VCaP (cell line): ENCODE measurements around the gene TFAP2B.

ENCODE experiments used
- H3K27ac ChIP-seq: fragments of 450-650 bp; 2 replicates; pipeline ENCODE4 v1.5.1; 2017
- TF ChIP-seq, protein P1 (sequence below): fragments of 450-650 bp; conservative IDR thresholded peaks from 2 replicates; pipeline ENCODE4 v1.5.1; 2017; ENCODE audit warnings: mild to moderate bottlenecking, moderate library complexity

Gene TFAP2B

DNA sequence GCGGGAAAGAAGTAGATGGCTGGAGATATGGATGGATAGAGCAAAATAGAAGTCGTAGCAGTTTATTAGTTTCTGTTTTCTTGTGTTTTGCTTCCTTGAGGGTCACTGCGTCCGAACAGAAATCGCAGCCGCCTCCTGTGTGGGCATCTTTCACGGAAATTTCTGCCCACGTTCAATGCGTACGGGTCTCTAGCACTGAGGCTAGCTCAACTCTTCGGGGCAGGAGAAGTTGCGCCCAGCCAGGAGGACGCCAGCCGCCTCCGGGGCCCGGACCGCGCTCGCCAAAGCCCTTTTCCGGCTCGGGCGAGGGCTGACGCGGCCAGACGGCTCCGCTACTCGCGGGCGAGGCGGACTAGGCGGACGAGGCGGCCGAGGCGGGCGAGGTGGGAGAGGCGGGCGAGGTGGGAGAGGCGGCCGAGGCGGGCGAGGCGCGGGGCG, 814 bp downstream of the TFAP2B start:
- TF ChIP-seq, protein P1, sequence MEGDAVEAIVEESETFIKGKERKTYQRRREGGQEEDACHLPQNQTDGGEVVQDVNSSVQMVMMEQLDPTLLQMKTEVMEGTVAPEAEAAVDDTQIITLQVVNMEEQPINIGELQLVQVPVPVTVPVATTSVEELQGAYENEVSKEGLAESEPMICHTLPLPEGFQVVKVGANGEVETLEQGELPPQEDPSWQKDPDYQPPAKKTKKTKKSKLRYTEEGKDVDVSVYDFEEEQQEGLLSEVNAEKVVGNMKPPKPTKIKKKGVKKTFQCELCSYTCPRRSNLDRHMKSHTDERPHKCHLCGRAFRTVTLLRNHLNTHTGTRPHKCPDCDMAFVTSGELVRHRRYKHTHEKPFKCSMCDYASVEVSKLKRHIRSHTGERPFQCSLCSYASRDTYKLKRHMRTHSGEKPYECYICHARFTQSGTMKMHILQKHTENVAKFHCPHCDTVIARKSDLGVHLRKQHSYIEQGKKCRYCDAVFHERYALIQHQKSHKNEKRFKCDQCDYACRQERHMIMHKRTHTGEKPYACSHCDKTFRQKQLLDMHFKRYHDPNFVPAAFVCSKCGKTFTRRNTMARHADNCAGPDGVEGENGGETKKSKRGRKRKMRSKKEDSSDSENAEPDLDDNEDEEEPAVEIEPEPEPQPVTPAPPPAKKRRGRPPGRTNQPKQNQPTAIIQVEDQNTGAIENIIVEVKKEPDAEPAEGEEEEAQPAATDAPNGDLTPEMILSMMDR: no peak
- no peak overlapping the region for H3K27ac ChIP-seq

DNA sequence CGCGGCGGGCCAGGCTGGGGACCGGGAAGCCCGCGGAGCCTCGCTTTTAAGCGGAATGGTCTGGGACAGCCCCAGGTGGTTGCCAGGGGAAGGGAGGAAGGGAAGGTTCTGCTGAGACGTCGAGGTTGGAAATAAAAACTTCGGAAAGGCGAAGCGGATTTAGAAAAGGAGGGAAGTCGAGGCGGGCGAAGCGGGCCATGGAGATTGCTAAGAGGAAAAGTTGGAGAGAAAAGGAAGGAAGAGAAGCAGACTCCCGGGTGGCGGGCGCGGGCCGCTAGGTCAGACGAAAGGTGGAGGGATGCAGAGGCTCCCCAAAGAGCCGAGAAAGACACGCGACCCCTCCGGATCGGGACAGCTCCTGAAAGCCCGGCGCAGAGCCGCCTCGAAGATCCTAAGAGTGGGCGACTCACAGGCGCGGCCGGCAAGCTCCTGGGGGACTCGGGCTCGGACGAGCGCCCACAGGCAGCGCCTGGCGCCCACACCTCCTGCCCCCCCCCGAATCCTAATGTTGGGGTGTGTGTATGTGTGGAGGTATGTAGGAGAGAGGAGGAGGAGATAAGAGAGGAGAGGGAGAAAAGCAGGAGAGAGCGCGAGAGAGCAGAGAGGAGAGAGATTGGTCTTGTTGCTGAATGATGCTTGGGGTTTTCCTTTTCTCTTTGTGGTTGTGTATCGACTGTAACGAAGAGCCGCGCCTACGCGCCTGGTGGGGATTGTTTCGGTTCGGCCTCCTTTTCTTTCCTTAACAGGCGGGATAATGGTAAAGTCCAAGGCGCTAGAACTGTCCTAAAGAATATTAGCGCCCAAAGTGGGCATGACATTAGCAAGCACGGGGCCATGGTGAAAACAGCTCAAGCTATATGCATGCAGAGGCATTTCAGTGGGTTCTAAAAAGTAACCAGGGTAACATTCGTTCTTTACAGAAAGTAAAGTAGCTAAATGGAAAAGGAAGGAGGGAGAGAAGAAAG, 1.5 kb downstream of the TFAP2B start:
- TF ChIP-seq, protein P1: no peak
- H3K27ac ChIP-seq: no peak overlapping the region

DNA sequence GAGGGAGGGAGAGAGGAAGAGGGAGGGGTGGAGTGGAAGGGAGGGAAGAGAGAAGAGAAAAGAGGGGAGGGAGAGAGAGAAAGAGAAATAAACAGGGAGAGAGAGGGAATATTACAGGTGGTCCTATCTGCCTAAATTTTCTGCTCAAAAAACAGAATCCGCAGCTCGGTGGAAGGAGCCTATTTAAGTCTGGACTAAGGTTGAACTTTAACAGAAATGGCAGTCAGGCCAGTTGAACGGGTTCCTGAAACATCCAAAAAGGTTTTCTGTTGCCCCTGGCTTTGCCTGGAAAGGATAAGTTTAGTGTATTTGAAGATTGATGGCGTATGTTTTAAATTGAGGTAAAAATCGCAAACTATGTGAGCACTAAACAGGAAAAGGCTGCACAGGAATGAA, 2.2 kb downstream of the TFAP2B start:
- TF ChIP-seq, protein P1: no peak
- H3K27ac ChIP-seq: no peak overlapping the region

DNA sequence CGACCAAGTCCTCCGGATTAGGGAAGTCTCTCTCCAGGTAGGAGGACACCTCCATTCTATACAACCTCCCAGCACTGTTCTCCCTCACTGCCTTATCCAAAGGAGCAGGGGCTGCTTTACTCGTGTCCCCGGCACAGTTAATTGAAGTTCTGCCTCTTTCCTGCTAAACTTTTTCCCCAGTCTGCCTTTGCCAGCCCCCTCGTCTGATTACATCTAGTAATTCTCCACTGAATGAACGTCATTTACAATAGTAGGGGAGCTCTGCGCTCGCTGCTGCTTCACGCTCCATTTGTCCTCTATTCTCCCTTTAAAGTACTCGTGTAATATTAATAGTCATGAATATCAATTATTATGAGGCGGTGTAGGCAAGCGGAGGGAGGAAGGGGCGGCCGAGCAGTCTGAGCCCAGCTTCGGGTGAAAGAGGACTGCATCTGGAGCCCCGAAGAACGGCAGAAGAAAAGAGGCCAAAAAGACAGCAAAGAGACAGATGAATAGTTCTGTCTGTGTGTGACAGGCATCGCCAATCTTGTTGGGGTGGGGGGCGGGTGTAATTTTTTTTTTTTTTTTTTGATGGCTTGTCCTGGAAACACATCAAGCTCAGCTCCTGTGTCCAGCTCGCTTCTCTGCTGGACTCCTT, 2.9 kb downstream of the TFAP2B start:
- TF ChIP-seq, protein P1: no peak
- no peak overlapping the region for H3K27ac ChIP-seq

DNA sequence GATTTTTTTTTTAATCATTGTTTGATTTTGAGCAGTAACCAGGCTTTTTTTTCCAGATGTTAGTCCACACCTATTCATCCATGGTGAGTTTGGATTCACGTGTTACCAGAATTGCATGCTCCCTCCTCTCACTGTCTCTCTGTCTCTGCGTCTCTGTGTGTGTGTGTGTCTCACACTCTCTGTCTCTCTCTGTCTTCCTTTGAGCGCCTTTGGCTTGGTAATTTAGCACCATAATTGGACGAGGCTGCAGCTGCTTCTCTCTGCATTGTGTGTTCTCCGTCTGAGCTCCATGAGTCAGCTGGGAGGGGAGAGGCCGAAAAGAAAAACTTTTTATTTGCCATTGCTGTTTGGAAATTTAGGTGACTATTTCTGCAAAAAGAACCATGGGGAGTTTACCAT, 3.4 kb downstream of the TFAP2B start:
- no peak overlapping the region for H3K27ac ChIP-seq
- TF ChIP-seq, protein P1: no peak

DNA sequence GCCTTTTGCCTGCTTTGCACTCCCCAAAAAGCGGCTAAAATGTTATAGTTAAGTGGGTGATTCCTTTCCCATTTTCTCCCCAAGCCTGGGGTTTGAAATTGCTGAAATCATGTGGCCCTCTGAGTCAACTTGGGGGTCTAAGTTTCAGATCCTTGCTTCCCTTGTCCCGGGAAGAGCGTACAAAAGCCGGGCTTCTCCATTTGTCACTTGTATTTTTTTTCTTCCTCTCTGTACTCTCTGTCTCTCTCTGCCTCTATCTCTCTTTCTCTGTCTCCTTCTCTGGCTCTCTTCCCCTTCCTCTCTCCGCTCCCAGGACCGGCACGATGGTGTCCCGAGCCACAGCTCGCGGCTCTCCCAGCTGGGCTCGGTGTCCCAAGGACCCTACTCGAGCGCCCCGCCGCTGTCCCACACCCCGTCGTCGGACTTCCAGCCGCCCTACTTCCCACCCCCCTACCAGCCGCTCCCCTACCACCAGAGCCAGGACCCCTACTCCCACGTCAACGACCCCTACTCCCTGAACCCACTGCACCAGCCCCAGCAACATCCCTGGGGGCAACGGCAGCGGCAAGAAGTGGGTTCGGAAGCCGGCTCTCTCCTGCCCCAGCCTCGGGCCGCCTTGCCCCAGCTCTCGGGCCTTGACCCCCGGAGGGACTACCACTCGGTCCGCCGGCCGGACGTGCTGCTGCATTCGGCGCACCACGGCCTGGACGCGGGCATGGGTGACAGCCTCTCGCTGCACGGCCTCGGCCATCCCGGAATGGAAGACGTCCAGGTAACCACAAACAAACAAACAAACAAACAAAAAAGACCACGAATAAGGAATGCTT, 4.6 kb downstream of the TFAP2B start:
- H3K27ac ChIP-seq: no peak overlapping the region
- TF ChIP-seq, protein P1: no peak

DNA sequence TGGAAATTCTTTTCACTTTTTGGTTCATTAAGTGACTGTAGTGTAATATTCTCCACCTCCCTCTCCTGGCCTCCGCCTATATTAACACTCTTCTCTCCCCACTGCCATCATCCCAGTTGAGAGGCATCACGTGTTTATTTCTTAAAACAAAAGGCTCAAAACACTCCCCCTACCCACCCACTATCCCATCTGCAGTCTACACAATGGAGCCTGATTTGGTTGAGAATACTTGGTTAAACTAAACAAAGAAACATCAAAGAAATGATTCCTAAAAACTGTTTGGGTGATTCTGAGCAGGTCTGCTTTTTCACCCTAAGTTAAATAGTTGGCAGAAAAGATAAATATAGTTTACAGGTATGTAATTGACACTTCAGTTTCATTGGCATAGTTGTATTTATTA, 5.9 kb downstream of the TFAP2B start:
- no peak overlapping the region for H3K27ac ChIP-seq
- TF ChIP-seq, protein P1: no peak
